ENCODE data around the gene SLCO2B1.

SLCO2B1 gene

DNA sequence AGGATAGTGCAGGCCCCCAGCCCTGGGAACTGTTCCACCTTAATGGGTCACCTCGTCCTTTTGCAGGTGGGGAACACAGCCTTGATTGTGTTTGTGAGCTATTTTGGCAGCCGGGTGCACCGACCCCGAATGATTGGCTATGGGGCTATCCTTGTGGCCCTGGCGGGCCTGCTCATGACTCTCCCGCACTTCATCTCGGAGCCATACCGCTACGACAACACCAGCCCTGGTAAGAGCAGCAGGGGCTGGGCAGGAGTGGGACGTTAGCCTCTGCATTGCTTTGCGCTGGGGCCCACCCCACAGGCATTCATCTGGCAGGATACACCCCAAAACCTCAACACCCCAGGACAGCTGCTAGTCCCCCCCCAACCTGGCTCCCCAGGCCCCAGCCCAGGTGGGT is 14.8 kb downstream of the SLCO2B1 start:
- Histone ChIP-seq H3K4me1 (no peaks in the 10 kb centered on the region), H3K79me2 (no peaks in the 10 kb centered on the region), H2AFZ (no peak overlapping the region), H3K4me3 (ENCODE audit: low read depth, low read length) (no peak overlapping the region), H3K9ac (no peak overlapping the region), H3K27ac (no peak overlapping the region), H3K9me3 (ENCODE audit: control insufficient read depth, low read length) (no peaks in the 10 kb centered on the region), H3K27me3 (ENCODE audit: control insufficient read depth, insufficient read depth, low read length) (no peaks in the 10 kb centered on the region), H3K36me3 (ENCODE audit: control insufficient read depth, insufficient read depth, low read length) (no peaks in the 10 kb centered on the region), H3K4me2 (ENCODE audit: low read length) (no peak overlapping the region)
- no peak for TF ChIP-seq CTCF (IDR thresholded peaks at IDR 0.05)

GRCh38 chr11:75166791-75167190 is 15.9 kb downstream of the SLCO2B1 start:
- Histone ChIP-seq H3K9ac (no peak overlapping the region), H3K27ac (no peak overlapping the region), H3K4me3 (ENCODE audit: low read depth, low read length) (no peak overlapping the region), H3K9me3 (ENCODE audit: control insufficient read depth, low read length) (no peaks in the 10 kb centered on the region), H3K79me2 (no peaks in the 10 kb centered on the region), H3K27me3 (ENCODE audit: control insufficient read depth, insufficient read depth, low read length) (no peaks in the 10 kb centered on the region), H3K36me3 (ENCODE audit: control insufficient read depth, insufficient read depth, low read length) (no peaks in the 10 kb centered on the region), H3K4me2 (ENCODE audit: low read length) (no peak overlapping the region), H2AFZ (no peak overlapping the region), H3K4me1 (no peaks in the 10 kb centered on the region)
- no peak for TF ChIP-seq CTCF (IDR thresholded peaks at IDR 0.05)

DNA sequence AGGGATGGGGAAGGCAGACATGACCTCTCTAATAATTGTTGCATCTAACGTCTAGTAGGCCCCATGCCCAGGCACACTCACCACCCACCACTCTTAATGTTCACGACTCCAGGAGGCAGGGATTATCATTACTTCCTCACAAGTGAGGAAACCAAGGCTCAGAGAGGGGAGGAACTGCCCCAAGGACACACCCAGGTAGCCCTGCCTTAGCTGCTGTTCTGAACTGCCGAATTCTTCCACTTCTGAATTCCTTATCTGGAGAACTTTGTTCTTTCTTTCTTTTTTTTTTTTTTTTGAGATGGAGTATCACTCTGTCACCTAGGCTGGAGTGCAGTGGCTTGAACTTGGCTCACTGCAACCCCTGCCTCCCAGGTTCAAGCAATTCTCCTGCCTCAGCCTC is 16.7 kb downstream of the SLCO2B1 start:
- Histone ChIP-seq H2AFZ (no peak overlapping the region), H3K9ac (no peak overlapping the region), H3K4me2 (ENCODE audit: low read length) (no peak overlapping the region), H3K9me3 (ENCODE audit: control insufficient read depth, low read length) (no peaks in the 10 kb centered on the region), H3K27me3 (ENCODE audit: control insufficient read depth, insufficient read depth, low read length) (no peaks in the 10 kb centered on the region), H3K79me2 (no peaks in the 10 kb centered on the region), H3K4me3 (ENCODE audit: low read depth, low read length) (no peak overlapping the region), H3K4me1 (no peaks in the 10 kb centered on the region), H3K36me3 (ENCODE audit: control insufficient read depth, insufficient read depth, low read length) (no peaks in the 10 kb centered on the region), H3K27ac (no peak overlapping the region)
- no peak for TF ChIP-seq CTCF (IDR thresholded peaks at IDR 0.05)

DNA sequence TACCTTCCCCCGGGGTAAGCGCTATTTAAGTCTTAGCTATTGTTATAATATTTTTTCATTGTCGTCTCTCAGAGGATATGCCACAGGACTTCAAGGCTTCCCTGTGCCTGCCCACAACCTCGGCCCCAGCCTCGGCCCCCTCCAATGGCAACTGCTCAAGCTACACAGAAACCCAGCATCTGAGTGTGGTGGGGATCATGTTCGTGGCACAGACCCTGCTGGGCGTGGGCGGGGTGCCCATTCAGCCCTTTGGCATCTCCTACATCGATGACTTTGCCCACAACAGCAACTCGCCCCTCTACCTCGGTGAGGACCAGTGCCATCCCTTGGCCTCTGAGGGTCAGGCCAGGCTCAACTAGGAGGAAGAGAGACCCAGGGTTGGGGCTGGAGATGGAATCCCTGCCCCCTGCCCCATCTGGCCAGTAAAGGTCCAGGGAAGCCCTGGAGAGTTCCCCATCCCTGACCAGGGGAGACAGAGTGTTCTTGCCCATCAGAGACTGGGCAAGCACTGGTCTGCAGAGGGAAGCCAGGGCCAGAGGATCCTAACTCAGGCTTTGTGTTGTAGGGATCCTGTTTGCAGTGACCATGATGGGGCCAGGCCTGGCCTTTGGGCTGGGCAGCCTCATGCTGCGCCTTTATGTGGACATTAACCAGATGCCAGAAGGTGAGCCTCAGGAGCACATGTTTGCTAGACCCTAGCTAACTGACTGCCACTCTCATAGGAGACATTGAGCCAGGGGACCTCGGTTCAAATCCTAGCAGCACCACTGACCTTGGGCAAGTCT is 18.4 kb downstream of the SLCO2B1 start:
- H3K9ac ChIP-seq, result no peak overlapping the region

More for the DNA sequence above, 18.4 kb downstream of the SLCO2B1 start:
- no peaks in the 10 kb centered on the region for H3K36me3 ChIP-seq (ENCODE audit: control insufficient read depth, insufficient read depth, low read length)
- no peak for TF ChIP-seq CTCF (IDR thresholded peaks at IDR 0.05)
- H3K4me2 ChIP-seq (ENCODE audit: low read length), result no peak overlapping the region
- no peaks in the 10 kb centered on the region for H3K27me3 ChIP-seq (ENCODE audit: control insufficient read depth, insufficient read depth, low read length)
- H3K79me2 ChIP-seq, result no peaks in the 10 kb centered on the region
- H3K4me3 ChIP-seq (ENCODE audit: low read depth, low read length), result no peak overlapping the region
- no peak overlapping the region for H2AFZ ChIP-seq
- no peak overlapping the region for H3K27ac ChIP-seq
- H3K9me3 ChIP-seq (ENCODE audit: control insufficient read depth, low read length), result no peaks in the 10 kb centered on the region
- H3K4me1 ChIP-seq, result no peaks in the 10 kb centered on the region
